NCI-H2227 treated with DMSO at 0.1 percent for 48 hours (cell line): ENCODE measurements around the gene OR52D1.

Experiments used
- DNase-seq: peaks from one replicate; lab custom pipeline; 2025; lab: John Stamatoyannopoulos, UW

Gene OR52D1

GRCh38 chr11:5514841-5515240 is 26.4 kb downstream of the OR52D1 start:
- no peak for DNase-seq

DNA sequence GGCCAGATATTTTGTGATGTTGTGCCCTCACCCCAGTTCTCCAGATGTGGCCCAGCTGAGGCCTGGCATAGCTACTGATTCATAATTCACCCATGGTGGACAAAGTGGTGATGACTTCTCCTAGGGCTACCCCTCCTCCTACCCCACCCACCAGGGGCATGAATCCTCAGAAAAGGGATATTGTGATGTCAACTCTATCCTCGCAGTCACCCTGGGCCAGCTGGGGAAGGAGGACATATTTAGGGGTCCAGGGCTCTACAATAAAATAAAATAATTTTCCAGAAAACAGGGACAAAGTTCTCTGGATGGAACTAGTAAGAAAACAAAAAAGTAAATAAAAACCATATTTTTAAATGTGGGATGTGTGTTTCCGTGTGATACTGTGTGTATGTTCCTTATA is 28.1 kb downstream of the OR52D1 start, which contains the start of gene UBQLNL:
Gene UBQLNL, minus strand, starts transcription at position 101 of the 400 bp plus-strand sequence. CDS start 258 bp downstream, outside the sequence.
- no peak for DNase-seq

- no peak for DNase-seq
Measured at GRCh38 chr11:5521540-5521939, 33.1 kb downstream of the OR52D1 start.

- DNase-seq: no peak
Measured at GRCh38 chr11:5522308-5522707, 33.8 kb downstream of the OR52D1 start.

DNA sequence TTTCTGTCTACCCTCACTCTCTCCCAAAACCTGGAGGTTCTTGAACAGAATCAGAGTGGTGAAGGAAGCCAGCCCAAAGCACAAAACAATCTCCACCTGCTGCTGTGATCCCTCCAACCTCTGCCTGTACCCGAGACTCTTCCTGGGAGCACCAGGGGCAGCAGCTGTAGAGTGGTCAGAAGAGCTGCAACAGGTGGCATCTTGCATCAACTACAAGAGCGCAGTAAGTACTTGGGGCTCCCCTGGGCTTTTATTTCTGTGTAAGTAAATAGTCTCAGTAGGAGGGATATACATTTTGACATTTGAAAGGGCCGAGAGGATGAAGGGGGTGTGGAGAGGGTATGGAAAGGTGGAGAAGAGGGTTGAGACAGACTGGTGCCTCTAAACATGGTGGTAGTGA is 36.3 kb downstream of the OR52D1 start:
- DNase-seq: no peak

DNA sequence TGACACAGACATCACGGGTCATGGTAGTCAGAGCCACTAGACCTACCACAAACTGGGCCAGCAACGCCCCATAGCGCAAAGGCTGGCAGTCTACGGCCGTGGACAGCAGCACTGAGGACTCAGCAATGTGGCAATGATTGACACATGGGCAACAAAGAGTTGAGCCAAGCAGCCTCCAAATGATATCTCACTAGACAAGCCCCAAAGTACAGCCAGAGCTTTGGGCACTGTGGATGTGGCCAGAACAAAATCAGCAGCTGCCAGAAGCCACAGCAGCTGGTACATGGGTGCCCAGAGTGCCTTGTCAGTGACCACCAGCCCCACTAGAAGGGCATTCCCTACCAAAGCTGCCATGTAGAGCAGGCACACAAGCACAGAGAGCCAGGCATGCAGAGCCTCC is 39.2 kb downstream of the OR52D1 start:
- DNase-seq: no peak

DNA sequence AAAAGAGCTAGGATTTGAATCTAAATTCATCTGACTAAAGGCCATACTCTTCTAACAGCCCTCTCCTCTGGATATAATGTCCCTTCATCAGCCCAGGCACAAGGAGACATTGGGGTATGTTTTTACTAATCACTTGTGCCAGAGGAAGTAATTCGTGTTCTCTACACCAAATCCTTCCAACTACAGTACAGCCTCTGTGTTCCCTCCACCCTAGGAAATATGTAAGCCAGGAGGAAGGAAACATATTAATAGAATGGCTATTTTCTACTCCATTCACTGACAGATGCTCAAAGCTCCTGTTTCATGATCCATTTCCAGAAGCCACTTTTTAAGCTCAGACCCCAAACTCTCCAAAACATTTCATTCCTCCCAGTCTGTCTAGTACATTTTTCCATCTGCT is 40.0 kb downstream of the OR52D1 start:
- DNase-seq: no peak

- no peak for DNase-seq
Measured at GRCh38 chr11:5531053-5531831, 42.8 kb downstream of the OR52D1 start.

DNA sequence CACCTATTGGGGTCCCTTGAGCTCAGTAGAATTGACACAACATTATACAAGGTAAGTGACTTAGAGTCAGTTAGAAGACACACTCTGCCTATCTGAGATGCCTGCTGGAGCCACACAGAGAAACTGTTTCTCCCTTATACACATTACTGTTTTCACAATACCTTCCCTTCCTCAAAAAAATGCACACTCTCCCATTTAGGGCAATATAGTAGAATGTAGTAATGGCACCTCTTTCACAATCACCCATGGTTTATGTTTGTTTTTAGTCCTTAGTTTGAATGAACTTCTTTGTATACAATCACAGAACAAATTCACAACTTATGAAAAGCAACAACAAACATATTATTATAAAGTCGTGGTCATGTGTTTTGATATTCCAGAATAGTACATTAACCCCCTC is 45.6 kb downstream of the OR52D1 start:
- DNase-seq: no peak

- no peak for DNase-seq
Measured at GRCh38 chr11:5536482-5536881, 48.0 kb downstream of the OR52D1 start.
